Activated CD4-positive, alpha-beta memory T cell treated with anti-CD3 and anti-CD28 coated beads, Interleukin-2, amount 10 ng/mL, durations not matched to agents 7 days and 5 days (primary cell): Measurements from ENCODE around the gene SLC2A3. TPM values are rescaled to one million over a fixed set of nuclear protein-coding genes. Genes with fewer than 3 reads are reported as not detected.
"Not testable (repeated sequence)": the region's sequence is repeated elsewhere in the genome, so short reads cannot be mapped to it uniquely, and the experiment has no call there.

ENCODE experiments used
- CTCF ChIA-PET: fragments of 350-600 bp; sonication (Branson Sonifier 250); formaldehyde crosslinking; loops from one replicate; lab custom pipeline; 2021; ENCODE audit warnings: antibody characterized with exemption, inconsistent platforms; lab: Charles Lee
- POLR2A ChIA-PET: fragments of 350-600 bp; sonication (Branson Sonifier 250); formaldehyde crosslinking; loops from one replicate; lab custom pipeline; 2021; ENCODE audit warnings: antibody characterized with exemption; lab: Charles Lee
- DNase-seq: peaks from one replicate; pipeline ENCODE4 v3.0.0-alpha.2; 2020
- H3K27ac Mint-ChIP-seq: one replicate; pipeline ENCODE4 v1.8.0; 2021; ENCODE audit warnings: mild to moderate bottlenecking, mixed read lengths
- H3K27me3 Mint-ChIP-seq: one replicate; pipeline ENCODE4 v1.8.0; 2021; ENCODE audit warnings: mixed read lengths
- H3K36me3 Mint-ChIP-seq: one replicate; pipeline ENCODE4 v1.8.0; 2021; ENCODE audit warnings: low read depth, mixed read lengths
- H3K4me1 Mint-ChIP-seq: one replicate; pipeline ENCODE4 v1.8.0; 2021; ENCODE audit warnings: mixed read lengths
- H3K4me3 Mint-ChIP-seq: one replicate; pipeline ENCODE4 v1.8.0; 2021; ENCODE audit warnings: mild to moderate bottlenecking, mixed read lengths
- H3K9me3 Mint-ChIP-seq: one replicate; pipeline ENCODE4 v1.8.0; 2021; ENCODE audit warnings: mixed read lengths
- total RNA-seq, 2 experiments: library from RNA; stranded (reverse); gene quantifications; one replicate each; pipeline ENCODE4 v1.2.3, GENCODE V29; 2021

The SLC2A3 gene
- total RNA-seq, 2 experiments from 2014 or later, result 659 to 664 TPM

DNA sequence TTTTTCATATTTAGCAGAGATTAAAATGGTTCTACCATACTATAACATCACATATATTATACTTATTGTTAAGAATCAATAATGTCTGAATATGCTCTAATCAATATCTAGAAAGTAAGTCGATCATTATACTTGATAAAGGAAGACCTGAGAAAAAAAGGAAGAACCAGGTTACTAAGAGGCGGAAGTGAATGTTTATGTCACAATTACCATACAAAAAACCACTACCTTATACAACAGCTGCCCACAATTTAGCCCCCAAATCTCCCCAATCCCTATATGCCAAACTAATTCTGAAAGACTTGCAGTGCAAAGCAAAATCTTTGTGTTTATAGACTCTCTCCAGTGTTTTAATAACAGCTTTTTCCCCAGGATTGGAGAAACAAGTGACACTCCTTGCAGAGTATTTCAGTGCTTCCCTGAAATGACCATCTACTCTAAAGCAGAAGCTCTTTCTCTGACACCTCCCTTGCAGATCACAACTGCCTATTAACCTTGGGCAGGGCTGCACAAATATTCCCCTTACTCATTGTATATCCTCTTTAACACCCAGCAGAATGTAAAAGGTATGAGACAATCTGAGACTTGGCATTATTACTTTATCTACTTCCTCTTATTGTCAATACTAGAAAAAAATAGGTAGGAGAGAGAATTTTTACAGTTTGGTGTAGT, 12.7 kb upstream of the SLC2A3 start:
- CTCF ChIA-PET, result interaction anchor here (1.3 kb wide), 1 partner anchor 11 kb away, joined by 3 read pairs; no protein-coding TSS in a partner anchor
- Mint-ChIP-seq H3K27ac (no peak overlapping the region), H3K4me3 (no peak overlapping the region), H3K9me3 (no peaks in the 10 kb centered on the region), H3K4me1 (peaks cover 5% of the 10 kb centered on the region), H3K27me3 (no peaks in the 10 kb centered on the region), H3K36me3 (no peaks in the 10 kb centered on the region)
- no peak for DNase-seq
- POLR2A ChIA-PET, result no interaction called here

DNA sequence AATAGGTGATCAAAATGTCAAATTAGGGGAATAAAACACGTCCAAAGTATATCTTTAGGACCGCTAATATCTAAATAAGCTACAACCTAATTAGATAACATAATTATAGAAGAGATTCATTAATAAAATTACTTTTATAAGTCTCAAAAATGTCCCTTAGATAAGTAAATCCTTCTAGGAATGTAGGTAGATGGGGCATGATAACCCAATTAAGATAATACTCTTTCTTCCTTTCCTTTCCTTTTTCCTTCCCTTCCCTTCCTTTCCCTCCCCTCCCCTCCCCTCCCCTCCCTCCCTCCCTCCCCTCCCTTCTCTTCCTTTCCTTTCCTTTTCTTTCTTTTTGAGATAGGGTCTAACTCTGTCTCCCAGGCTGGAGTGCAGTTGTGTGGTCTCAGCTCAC, 11.0 kb upstream of the SLC2A3 start:
- no peaks in the 10 kb centered on the region for H3K9me3 Mint-ChIP-seq
- ChIA-PET CTCF (interaction anchor here (1.2 kb wide), 1 partner anchor 14 kb away, joined by 3 read pairs; no protein-coding TSS in a partner anchor), POLR2A (interaction anchor here (4.3 kb wide), 1 partner anchor 13 kb away, joined by 18 read pairs; no protein-coding TSS in a partner anchor)
- peaks cover 5% of the 10 kb centered on the region for H3K4me1 Mint-ChIP-seq
- no peaks in the 10 kb centered on the region for H3K27me3 Mint-ChIP-seq
- no peak for DNase-seq
- no peaks in the 10 kb centered on the region for H3K36me3 Mint-ChIP-seq
- no peak overlapping the region for H3K4me3 Mint-ChIP-seq
- no peak overlapping the region for H3K27ac Mint-ChIP-seq

DNA sequence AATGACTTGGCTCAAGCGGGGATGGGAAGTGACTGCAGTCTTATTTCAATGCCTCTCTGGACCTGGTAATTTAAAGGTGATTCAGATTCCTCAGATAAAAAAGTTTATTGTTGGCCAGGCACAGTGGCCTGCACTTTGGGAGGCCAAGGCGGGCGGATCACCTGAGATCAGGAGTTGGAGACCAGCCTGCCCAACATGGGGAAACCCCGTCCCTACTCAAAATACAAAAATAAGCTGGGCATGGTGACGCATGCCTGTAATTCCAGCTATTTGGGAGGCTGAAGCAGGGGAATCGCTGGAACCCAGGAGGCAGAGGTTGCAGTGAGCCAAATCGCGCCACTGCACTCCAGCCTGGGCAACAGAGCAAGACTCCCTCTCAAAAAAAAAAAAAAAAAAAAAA, 8.8 kb upstream of the SLC2A3 start:
- CTCF ChIA-PET, H3K36me3 Mint-ChIP-seq, H3K4me1 Mint-ChIP-seq: not testable (repeated sequence)

DNA sequence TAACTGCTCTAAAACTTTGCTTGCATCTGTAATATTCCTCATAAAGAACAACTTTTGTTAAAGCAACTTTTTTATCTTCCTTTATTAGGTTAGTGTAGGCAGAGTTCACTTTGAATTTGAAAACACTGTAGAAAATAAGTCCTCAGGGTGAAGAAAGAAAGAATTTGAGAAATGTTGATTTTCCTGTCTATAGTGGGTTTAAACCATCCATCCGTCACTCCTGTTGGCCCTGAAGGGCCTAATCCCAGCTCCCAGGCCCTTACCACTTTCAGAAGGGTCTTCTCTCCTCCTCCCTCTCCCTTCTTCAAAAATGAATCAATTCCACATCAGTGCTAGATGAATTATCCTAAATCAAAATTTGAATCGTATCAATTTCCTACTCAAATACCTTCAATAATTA, 4.9 kb upstream of the SLC2A3 start:
- CTCF ChIA-PET, result interaction anchor here (11.1 kb wide), 1 partner anchor 22 kb away, joined by 346 read pairs; no protein-coding TSS in a partner anchor
- Mint-ChIP-seq H3K4me3 (no peak overlapping the region), H3K9me3 (no peaks in the 10 kb centered on the region), H3K27ac (no peak overlapping the region), H3K4me1 (peaks cover 11% of the 10 kb centered on the region), H3K27me3 (no peaks in the 10 kb centered on the region), H3K36me3 (no peaks in the 10 kb centered on the region)
- POLR2A ChIA-PET, result interaction anchor here (13.3 kb wide), 1 partner anchor 25 kb away, joined by 819 read pairs; no protein-coding TSS in a partner anchor
- DNase-seq, result no peak

More for the DNA sequence above, 8.8 kb upstream of the SLC2A3 start:
- not testable (repeated sequence) for DNase-seq, H3K27ac Mint-ChIP-seq, H3K27me3 Mint-ChIP-seq, H3K9me3 Mint-ChIP-seq, H3K4me3 Mint-ChIP-seq
- POLR2A ChIA-PET, result interaction anchor here (4.3 kb wide), 1 partner anchor 16 kb away, joined by 18 read pairs; no protein-coding TSS in a partner anchor

DNA sequence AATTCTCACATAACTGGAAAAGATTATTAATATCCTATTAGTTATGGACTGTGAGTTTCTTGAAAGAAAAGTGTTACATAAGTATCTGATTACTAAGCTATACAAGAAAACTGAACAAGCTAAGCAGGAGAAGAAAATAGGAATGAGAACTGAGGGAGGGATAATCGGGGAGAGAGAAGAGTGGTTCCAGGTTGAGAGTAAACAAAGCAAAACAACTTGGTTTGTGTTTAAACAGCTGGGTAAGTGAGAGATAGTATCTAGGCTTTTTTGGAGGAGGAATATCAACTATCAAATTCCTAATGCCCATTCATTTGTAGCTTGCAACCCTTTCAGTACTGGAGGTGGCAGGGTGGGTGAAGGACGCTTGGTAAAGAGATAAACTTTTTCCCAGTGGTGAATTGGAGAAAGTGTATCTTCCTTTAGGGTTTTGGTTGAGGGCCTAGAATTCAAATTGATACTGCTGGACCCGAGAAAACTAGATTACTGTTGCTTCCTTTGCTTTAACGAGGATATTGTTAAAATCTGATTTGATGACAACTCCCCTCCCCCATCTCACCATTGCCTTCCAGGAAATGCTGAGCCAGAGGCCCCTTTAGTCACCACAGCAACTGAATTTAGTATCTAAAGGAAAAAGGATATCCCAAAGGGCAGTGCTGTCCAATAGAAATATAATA, 2.0 kb upstream of the SLC2A3 start:
- Mint-ChIP-seq H3K9me3 (no peaks in the 10 kb centered on the region), H3K4me1 (peaks cover 11% of the 10 kb centered on the region), H3K27me3 (no peaks in the 10 kb centered on the region), H3K36me3 (no peaks in the 10 kb centered on the region), H3K27ac (peak overlapping the region; percentile 82), H3K4me3 (peak overlapping the region; percentile 51)
- DNase-seq, result peak; percentile 49
- ChIA-PET POLR2A (interaction anchor here (13.3 kb wide), 1 partner anchor 28 kb away, joined by 819 read pairs; no protein-coding TSS in a partner anchor), CTCF (interaction anchor here (1.2 to 11.1 kb wide), 5 partner anchors 25 to 108 kb away, joined by 3 to 346 read pairs (median 5); no protein-coding TSS in a partner anchor)

DNA sequence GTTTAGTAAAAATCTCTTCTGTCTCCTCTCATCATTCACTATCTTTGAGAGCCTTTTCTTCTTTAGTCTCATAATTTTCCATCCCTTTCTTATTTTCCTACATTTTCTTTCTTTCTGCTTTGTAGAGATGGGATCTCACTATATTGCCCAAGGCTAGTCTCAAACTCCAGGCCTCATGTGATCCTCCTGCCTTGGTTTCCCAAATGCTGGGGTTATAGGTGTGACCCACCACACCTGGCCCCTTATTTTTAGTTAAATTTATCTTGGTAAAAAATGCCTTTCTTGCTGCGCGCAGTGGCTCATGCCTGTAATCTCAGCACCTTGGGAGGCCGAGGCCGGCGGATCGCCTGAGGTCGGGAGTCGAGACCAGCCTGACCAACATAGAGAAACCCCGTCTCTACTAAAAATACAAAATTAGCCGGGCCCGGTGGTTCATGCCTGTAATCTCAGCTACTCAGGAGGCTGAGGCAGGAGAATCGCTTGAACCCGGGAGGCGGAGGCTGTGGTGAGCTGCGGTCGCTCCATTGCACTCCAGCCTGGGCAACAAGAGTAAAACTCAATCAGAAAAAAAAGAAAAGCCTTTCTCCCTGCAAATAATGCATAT, 996 bp downstream of the SLC2A3 start:
- Mint-ChIP-seq H3K27ac (no peak overlapping the region), H3K9me3 (no peaks in the 10 kb centered on the region), H3K27me3 (no peaks in the 10 kb centered on the region), H3K4me1 (peaks cover 29% of the 10 kb centered on the region), H3K4me3 (no peak overlapping the region), H3K36me3 (peaks cover 21% of the 10 kb centered on the region)
- CTCF ChIA-PET, result interaction anchor here (1.7 to 11.1 kb wide), 8 partner anchors 28 to 63 kb away, joined by 6 to 346 read pairs (median 23); no protein-coding TSS in a partner anchor
- DNase-seq, result peak; percentile 51
- POLR2A ChIA-PET, result interaction anchor here (0.7 to 13.3 kb wide), 14 partner anchors 9 to 153 kb away, joined by 3 to 819 read pairs (median 9); partner anchors contain the start of gene FOXJ2

DNA sequence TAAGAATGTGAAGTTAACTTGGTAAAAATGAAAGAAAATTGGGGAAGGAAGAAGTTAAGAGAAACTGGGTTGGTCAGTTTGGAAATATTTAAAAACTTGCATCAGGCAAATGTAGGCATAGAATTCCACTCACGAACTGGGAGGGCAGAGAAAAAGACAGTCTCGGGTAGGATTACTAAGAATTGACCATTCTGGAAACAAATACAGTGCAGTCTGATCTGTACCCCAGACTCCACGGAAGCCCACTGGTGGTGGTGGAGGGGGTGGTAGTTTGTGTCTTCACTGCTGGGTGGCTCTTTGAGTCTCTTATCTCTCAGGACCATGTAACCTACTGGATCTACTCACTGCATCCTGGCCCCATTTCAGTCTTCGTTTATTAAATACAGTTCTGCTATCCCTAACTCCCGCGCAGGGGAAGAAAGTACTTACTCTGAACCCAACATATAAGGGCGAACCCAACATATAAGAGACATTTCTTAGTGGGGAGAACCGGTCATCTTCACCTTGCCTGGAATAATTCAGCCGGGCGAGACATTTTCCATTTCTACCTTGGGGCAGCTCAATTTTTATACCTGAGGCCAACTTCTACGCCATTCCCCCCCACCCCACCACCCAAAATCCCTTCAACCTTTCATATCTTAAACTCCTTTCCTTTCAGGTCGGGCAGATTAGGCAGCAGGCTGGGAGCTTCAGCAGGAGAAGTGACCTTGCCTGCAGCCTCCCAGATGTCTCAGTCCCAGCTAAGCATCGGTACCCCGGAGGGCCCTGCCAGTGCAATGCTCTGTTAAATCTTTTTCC, 1.7 kb downstream of the SLC2A3 start:
- H3K9me3 Mint-ChIP-seq, result no peaks in the 10 kb centered on the region
- ChIA-PET CTCF (interaction anchor here (0.8 to 11.1 kb wide), 19 partner anchors 11 to 149 kb away, joined by 3 to 346 read pairs (median 8); partner anchors contain the start of gene FOXJ2), POLR2A (interaction anchor here (0.7 to 13.3 kb wide), 12 partner anchors 9 to 154 kb away, joined by 3 to 819 read pairs (median 11); partner anchors contain the start of gene C3AR1)
- no peaks in the 10 kb centered on the region for H3K27me3 Mint-ChIP-seq
- H3K36me3 Mint-ChIP-seq, result peaks cover 27% of the 10 kb centered on the region
- H3K4me1 Mint-ChIP-seq, result peaks cover 29% of the 10 kb centered on the region
- no peak for DNase-seq
- H3K4me3 Mint-ChIP-seq, result no peak overlapping the region
- no peak overlapping the region for H3K27ac Mint-ChIP-seq

DNA sequence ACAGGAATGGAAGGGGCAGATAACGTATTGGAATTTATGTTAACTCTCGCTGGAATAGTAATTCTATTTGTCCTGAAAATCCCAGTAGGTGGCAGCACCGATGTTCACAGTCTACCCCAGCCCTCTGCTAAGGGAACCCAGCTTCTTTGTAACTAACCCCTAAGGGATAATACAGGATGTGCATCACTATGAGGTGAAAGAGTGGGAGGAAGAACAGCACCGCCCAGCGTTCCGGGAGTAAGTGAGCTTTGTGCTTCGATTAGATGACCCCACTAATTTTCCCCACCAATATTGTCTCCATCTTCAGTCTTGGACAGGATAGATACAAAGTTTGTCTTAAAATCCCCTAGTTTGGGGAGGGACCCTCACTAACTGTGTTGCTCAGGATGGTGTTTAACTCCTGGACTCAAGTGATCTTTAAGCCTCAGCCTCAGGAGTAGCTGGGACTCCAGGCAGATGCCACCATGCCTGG, 2.7 kb downstream of the SLC2A3 start:
- H3K4me1 Mint-ChIP-seq, result peaks cover 37% of the 10 kb centered on the region

DNA sequence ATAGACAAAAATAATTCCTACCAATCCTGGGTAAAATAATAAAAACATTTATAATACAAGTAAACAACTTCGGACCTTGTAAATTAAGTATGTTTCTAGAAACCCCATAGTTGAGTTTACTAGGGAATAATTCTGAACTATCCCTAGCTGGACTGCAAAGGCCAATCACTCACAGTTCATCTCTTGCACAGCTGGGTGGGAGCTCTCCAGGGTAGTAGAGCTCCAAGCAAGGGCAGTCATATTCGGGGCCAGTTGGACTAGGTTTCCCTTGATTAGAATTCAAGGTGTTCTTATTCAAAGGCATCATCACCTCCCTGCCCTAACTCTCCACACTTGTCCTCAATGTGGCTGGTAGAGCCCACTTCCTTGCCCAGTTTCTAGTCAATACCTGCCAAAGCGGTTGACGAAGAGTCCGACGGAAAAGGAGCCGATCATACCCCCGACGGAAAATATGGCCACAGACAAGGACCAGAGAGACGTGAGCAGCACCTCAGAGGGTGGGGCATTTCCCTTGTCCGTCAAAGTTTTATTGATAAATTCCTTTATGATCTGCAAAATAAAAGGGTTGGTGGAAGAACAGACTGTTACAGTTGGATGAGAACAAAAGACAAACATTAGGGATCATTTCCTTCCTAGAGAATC, 3.3 kb downstream of the SLC2A3 start:
- not testable (repeated sequence) for H3K27me3 Mint-ChIP-seq, DNase-seq, H3K4me3 Mint-ChIP-seq, H3K9me3 Mint-ChIP-seq, H3K27ac Mint-ChIP-seq
- Mint-ChIP-seq H3K4me1 (peaks cover 35% of the 10 kb centered on the region), H3K36me3 (peaks cover 42% of the 10 kb centered on the region)
- CTCF ChIA-PET, result interaction anchor here (0.5 to 11.1 kb wide), 26 partner anchors 9 to 145 kb away, joined by 3 to 346 read pairs (median 6); partner anchors contain the start of gene FOXJ2
- POLR2A ChIA-PET, result interaction anchor here (0.9 to 13.3 kb wide), 16 partner anchors 9 to 155 kb away, joined by 3 to 819 read pairs (median 8); partner anchors contain the start of genes C3AR1 and FOXJ2

More for the DNA sequence above, 2.7 kb downstream of the SLC2A3 start:
- Mint-ChIP-seq H3K9me3 (no peaks in the 10 kb centered on the region), H3K27me3 (no peaks in the 10 kb centered on the region), H3K36me3 (peaks cover 37% of the 10 kb centered on the region), H3K4me3 (no peak overlapping the region), H3K27ac (no peak overlapping the region)
- DNase-seq, result peak; percentile 79
- ChIA-PET POLR2A (interaction anchor here (0.9 to 13.3 kb wide), 18 partner anchors 10 to 155 kb away, joined by 3 to 819 read pairs (median 6); partner anchors contain the start of genes C3AR1 and FOXJ2), CTCF (interaction anchor here (0.5 to 11.1 kb wide), 26 partner anchors 10 to 150 kb away, joined by 3 to 346 read pairs (median 6); partner anchors contain the start of gene FOXJ2)

DNA sequence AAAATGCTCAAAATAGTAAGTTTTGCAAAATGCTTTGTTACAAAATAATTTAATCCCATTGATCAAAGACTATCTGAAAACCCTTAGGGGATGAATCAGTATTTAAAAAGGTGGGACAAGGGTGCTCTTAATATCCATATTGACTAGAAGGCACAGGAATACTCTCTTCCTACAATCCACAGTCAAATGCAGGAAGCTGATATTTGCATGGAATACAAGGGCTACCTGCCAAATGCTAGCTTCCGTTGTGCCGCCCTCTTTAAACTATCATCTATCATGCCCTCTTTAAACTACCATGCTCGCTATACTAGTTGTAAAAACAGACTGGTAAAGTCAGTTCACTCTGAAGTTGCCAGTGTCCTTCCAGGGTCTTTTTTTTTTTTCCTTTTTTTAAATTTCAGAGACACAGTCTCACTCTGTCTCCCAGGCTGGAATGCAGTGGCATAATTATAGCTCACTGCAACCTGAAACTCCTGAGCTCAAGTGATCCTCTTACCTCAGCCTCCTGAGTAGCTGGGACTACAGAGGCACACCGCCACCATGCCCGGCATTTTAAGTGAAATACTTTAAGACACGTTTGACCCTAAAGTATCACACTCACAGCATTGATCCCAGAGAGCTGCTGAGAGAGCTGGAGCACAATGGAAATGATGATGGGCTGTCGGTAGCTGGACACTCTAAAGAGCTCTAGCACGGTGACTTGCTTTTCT, 6.7 kb downstream of the SLC2A3 start:
- no peaks in the 10 kb centered on the region for H3K27me3 Mint-ChIP-seq
- H3K27ac Mint-ChIP-seq, result no peak overlapping the region
- H3K4me1 Mint-ChIP-seq, result peaks cover 58% of the 10 kb centered on the region
- DNase-seq, result no peak
- CTCF ChIA-PET, result interaction anchor here (0.9 kb wide), 1 partner anchor 57 kb away, joined by 4 read pairs; no protein-coding TSS in a partner anchor
- no peak overlapping the region for H3K4me3 Mint-ChIP-seq
- no peaks in the 10 kb centered on the region for H3K9me3 Mint-ChIP-seq
- H3K36me3 Mint-ChIP-seq, result peaks cover 68% of the 10 kb centered on the region
- POLR2A ChIA-PET, result interaction anchor here (2.4 to 13.3 kb wide), 2 partner anchors 11 to 37 kb away, joined by 10 to 819 read pairs; no protein-coding TSS in a partner anchor
